Endothelial cell (in vitro differentiated cells): Measurements from ENCODE around the gene ERGIC2. TPM values are rescaled to one million over a fixed set of nuclear protein-coding genes. Genes with fewer than 3 reads are reported as not detected.
"Not testable (repeated sequence)": the region's sequence is repeated elsewhere in the genome, so short reads cannot be mapped to it uniquely, and the experiment has no call there.

Experiments
- DNase-seq: peaks from one replicate; pipeline ENCODE4 v3.0.0; 2021; ENCODE audit warnings: low spot score
- H3K27ac Mint-ChIP-seq: one replicate; pipeline ENCODE4 v1.8.0; 2021; ENCODE audit warnings: mixed read lengths, inconsistent platforms; ENCODE audit not compliant: unreplicated experiment
- H3K27me3 Mint-ChIP-seq: one replicate; pipeline ENCODE4 v1.8.0; 2021; ENCODE audit warnings: mild to moderate bottlenecking, moderate library complexity, mixed read lengths, inconsistent platforms; ENCODE audit not compliant: unreplicated experiment
- H3K36me3 Mint-ChIP-seq: one replicate; pipeline ENCODE4 v1.8.0; 2021; ENCODE audit warnings: mild to moderate bottlenecking, low read depth, mixed read lengths, inconsistent platforms; ENCODE audit not compliant: unreplicated experiment
- H3K4me1 Mint-ChIP-seq: one replicate; pipeline ENCODE4 v1.8.0; 2021; ENCODE audit warnings: mild to moderate bottlenecking, mixed read lengths, inconsistent platforms; ENCODE audit not compliant: unreplicated experiment
- H3K4me3 Mint-ChIP-seq: one replicate; pipeline ENCODE4 v1.8.0; 2021; ENCODE audit warnings: mild to moderate bottlenecking, mixed read lengths, inconsistent platforms; ENCODE audit not compliant: unreplicated experiment
- H3K9me3 Mint-ChIP-seq: one replicate; pipeline ENCODE4 v1.8.0; 2021; ENCODE audit warnings: mixed read lengths, inconsistent platforms; ENCODE audit not compliant: unreplicated experiment
- CTCF ChIP-seq: fragments of 200-600 bp; sonication (generic); IDR thresholded peaks from one replicate; pipeline ENCODE4 v1.5.0; 2021; ENCODE audit warnings: antibody characterized with exemption; ENCODE audit not compliant: unreplicated experiment
- total RNA-seq: library from RNA; stranded (reverse); fragmentation: NEBNext Ultra II Directional; extraction: Animal tissue kit (Norgen Biotek cat#: 25700); gene quantifications from one replicate; pipeline ENCODE4 v1.2.1, GENCODE V29; 2021; ENCODE audit not compliant: unreplicated experiment

ERGIC2 gene
- total RNA-seq, 1 donor from 2014 or later: 44.4 TPM

- peaks cover 14% of the 10 kb centered on the region for H3K36me3 Mint-ChIP-seq
- no peak for DNase-seq
- H3K27me3 Mint-ChIP-seq: peaks cover 2% of the 10 kb centered on the region
- no peak overlapping the region for H3K27ac Mint-ChIP-seq
- H3K9me3 Mint-ChIP-seq: no peaks in the 10 kb centered on the region
- no peak overlapping the region for H3K4me3 Mint-ChIP-seq
- no peak for TF ChIP-seq CTCF
- no peaks in the 10 kb centered on the region for H3K4me1 Mint-ChIP-seq
Measured at GRCh38 chr12:29291226-29291625, 89.7 kb downstream of the ERGIC2 start.

GRCh38 chr12:29290475-29290874 is 90.5 kb downstream of the ERGIC2 start:
- H3K4me1 Mint-ChIP-seq, H3K4me3 Mint-ChIP-seq, H3K27ac Mint-ChIP-seq, H3K27me3 Mint-ChIP-seq, DNase-seq, H3K9me3 Mint-ChIP-seq: not testable (repeated sequence)
- H3K36me3 Mint-ChIP-seq: peaks cover 14% of the 10 kb centered on the region

- H3K9me3 Mint-ChIP-seq: no peaks in the 10 kb centered on the region
- no peak for DNase-seq
- H3K27me3 Mint-ChIP-seq: peaks cover 2% of the 10 kb centered on the region
- H3K36me3 Mint-ChIP-seq: peaks cover 21% of the 10 kb centered on the region
- peaks cover 4% of the 10 kb centered on the region for H3K4me1 Mint-ChIP-seq
- no peak overlapping the region for H3K27ac Mint-ChIP-seq
- H3K4me3 Mint-ChIP-seq: no peak overlapping the region
- no peak for TF ChIP-seq CTCF
Measured at GRCh38 chr12:29288031-29288430, 92.9 kb downstream of the ERGIC2 start.

- Mint-ChIP-seq H3K27me3 (peaks cover 2% of the 10 kb centered on the region), H3K9me3 (no peaks in the 10 kb centered on the region), H3K27ac (no peak overlapping the region), H3K36me3 (peaks cover 21% of the 10 kb centered on the region), H3K4me3 (no peak overlapping the region), H3K4me1 (peaks cover 5% of the 10 kb centered on the region)
- no peak for TF ChIP-seq CTCF
- no peak for DNase-seq
Measured at GRCh38 chr12:29287622-29288021, 93.3 kb downstream of the ERGIC2 start.

Other genes with a start within 250 kb of the ERGIC2 start
- 104 TPM for gene FAR2, start 231.9 kb downstream of the ERGIC2 start, total RNA-seq
- gene OVCH1, start 116.5 kb upstream of the ERGIC2 start, total RNA-seq: not detected